ENCODE data around the gene C11orf86.
"Not testable (repeated sequence)": the region's sequence is repeated elsewhere in the genome, so short reads cannot be mapped to it uniquely, and the experiment has no call there.

Gene C11orf86

DNA sequence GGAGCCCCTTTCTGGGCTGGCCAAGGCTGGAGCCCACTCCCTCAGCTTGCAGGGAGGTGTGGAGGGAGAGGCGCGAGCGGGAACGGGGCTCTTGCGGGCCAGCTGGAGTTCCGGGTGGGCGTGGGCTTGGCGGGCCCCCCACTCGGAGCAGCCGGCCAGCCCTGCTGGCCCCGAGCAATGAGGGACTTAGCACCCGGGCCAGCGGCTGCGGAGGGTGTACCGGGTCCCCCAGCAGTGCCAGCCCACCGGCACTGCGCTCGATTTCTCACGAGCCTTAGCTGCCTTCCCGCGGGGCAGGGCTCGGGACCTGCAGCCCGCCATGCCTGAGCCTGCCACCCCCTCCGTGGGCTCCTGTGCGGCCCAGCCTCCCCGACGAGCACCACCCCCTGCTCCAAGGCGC, 13.6 kb downstream of the C11orf86 start:
- not testable (repeated sequence) for DNase-seq (ENCODE audit: low read depth in 1 of 2, low spot score in 1 of 2)

GRCh38 chr11:66989360-66989759, 14.3 kb downstream of the C11orf86 start:
- not testable (repeated sequence) for DNase-seq (ENCODE audit: low read depth in 1 of 2, low spot score in 1 of 2)

GRCh38 chr11:66992041-66992440, 16.9 kb downstream of the C11orf86 start:
- no peak for DNase-seq (ENCODE audit: low read depth in 1 of 2, low spot score in 1 of 2)

DNA sequence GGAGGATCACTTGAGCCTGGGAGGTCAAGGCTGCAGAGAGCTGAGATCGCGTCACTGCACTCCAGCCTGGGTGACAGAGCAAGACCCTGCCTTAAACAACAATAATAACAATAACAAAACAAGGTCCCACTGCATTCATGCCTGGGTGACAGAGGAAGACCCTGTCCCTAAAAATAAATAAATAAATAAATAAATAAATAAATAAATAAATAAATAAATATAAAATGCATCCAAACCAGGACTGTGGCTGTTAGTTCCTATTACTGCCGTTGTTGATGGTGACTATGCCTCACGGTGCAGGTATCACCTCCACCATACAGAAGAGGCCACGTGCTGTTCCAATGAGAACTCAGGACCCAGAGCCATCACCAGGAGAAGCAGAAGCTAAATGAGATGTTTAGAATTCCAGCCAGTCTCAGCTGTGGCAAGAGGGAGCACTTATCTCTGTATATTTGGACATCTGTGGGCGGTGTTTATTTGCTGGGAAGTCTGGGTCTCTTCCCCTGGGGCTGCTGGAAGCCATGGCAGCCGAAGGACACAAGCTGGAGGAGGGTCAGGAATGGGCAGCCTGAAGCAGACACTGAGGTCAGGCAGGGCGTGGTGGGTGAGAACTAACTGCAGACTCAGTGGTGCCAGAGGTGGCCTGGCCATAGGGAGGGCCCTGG, 21.6 kb downstream of the C11orf86 start:
- no peak for DNase-seq (ENCODE audit: low read depth in 1 of 2, low spot score in 1 of 2)

DNA sequence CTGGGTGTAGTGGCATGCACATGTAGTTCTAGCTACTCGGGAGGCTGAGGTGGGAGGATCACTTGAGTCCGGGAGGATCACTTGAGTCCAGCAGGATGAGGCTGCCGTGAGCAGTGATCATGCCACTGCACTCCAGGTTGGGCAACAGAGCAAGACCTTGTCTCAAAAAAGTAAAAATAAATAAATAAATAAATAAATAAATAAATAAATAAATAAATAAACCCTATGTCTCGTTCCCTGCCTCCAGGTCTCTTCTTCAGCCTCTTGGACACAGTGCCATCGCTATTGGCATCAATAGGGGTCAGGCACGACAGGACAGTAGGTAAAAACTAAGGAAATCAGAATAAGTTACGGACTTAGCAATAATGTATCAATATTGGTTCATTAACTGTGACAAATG, 24.5 kb downstream of the C11orf86 start:
- DNase-seq (ENCODE audit: low read depth in 1 of 2, low spot score in 1 of 2) = no peak

- DNase-seq (ENCODE audit: low read depth in 1 of 2, low spot score in 1 of 2) = no peak
Measured at GRCh38 chr11:67001332-67001731, 26.2 kb downstream of the C11orf86 start.

DNA sequence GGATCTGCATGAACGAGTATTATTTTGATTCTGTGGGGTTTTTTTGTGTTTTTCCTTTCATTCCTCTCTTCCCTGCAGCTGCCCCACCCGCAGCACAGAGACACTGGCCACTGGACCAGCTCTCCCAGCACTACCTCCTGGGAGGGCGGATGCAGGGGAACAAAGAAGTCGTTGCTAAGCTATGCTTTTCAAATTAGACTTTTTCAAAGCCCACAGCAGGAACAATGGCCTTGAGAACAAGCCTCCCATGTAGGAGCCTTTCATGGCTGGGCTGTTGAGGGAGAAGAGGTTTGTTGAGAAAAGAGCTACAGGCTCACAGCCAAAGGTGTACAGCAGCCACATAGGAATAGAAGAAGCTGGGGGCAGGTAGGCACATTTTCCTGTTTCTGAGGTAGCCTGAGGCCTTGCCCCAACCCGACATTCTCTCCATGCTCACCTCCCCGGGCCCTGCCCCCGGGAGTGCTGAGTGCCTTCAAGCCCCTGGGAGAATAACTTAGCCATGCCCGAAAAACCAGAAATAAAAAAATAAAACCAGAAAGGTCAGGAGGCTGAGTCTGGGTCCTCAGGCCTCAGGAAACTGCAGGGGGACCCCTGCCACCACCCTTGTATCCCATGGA, 27.3 kb downstream of the C11orf86 start:
- no peak for DNase-seq (ENCODE audit: low read depth in 1 of 2, low spot score in 1 of 2)

- DNase-seq (ENCODE audit: low read depth in 1 of 2, low spot score in 1 of 2) = no peak
Measured at GRCh38 chr11:67002921-67003411, 27.9 kb downstream of the C11orf86 start.

DNA sequence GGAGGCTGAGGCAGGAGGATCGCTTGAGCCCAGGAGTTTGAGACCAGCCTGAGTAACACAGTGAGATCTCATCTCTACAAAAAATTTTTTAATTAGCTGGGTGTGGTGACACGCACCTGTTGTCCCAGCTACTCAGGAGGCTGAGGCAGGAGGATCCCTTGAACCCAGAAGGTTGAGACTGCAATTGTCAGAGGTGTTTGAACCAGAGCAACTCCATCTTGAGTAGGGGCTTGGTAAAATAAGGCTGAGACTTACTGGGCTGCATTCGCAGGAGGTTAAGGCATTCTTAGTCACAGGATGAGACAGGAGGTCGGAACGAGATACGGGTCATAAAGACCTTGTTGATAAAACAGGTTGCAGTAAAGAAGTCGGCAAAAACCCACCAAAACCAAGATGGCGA, 30.1 kb downstream of the C11orf86 start:
- DNase-seq (ENCODE audit: low read depth in 1 of 2, low spot score in 1 of 2) = not testable (repeated sequence)

GRCh38 chr11:67006029-67006884, 31.2 kb downstream of the C11orf86 start:
- DNase-seq (ENCODE audit: low read depth in 1 of 2, low spot score in 1 of 2) = no peak

DNA sequence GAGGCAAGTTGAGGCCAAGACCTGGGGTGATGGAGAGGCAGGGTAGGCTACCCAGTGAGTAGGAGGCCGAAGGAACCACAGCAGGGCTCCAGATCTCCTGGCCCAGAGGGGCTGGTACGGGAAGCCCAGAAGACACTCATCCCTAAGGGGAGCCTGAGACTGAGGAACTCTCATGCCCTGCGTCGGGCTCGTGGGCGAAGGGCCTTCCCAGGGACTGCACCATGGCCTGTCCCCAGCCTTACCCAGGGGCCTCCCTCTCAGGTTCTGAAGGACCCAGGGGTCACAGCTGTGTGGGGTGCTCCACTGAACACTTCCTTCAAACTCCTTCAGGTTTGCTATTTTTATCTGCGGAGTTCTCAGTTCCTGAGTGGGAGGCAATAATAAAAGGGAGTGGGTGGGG, 32.0 kb downstream of the C11orf86 start:
- DNase-seq (ENCODE audit: low read depth in 1 of 2, low spot score in 1 of 2) = no peak

DNA sequence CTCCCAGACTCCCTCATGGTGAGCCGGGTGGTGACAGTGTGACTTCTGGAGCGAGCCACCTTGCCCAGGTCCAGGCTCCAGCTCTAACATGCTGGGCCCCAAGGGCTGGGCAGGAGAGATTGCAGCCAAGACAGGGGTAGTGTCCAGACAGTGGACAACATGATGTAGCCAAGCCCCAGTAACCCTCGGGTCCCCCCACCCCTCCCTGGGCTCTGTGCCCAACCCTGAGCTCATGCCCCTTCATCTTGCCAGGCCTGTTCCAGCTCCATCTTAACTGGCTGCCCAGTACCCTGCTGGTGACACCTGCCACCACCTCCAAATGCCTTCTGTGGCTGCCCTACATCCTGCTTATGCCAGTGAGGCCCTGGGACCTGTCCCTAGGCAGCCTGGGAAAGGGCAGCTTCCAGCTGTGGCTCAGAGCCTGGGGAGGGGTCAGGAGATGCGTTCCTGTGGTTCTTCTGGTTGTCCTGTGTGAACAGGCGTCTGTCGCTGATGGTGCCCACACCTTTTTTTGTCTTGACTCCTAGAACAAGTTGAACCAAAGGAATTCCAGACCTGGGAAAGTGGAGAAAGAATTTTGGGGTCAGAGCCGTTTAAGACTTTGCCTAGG, 35.3 kb downstream of the C11orf86 start:
- no peak for DNase-seq (ENCODE audit: low read depth in 1 of 2, low spot score in 1 of 2)

DNA sequence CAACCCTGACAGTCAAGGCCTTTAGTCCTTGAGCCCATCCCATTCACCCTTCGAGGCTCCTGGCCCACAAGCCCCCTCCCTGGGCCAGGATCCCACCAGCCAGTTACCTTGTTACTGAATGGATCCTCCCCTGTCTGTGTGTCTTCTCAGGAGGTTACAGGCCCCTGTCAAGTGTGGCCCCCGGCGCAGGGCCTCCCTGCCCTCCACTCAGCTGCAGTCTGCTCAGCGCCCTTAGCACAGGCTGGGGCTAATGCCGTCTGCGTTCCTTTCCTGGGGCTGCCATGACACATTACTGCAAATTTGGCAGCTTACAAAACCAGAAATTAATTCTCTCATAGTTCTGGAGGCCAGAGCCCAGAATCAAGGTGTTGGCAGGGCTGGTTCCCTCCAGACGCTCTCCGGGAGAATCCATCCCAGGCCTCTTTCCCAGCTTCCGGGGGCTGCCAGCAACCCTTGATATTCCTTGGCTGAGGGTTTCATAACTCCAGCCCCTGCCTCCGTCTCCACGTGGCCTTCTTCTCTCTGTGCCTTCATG, 38.5 kb downstream of the C11orf86 start:
- no peak for DNase-seq (ENCODE audit: low read depth in 1 of 2, low spot score in 1 of 2)

DNA sequence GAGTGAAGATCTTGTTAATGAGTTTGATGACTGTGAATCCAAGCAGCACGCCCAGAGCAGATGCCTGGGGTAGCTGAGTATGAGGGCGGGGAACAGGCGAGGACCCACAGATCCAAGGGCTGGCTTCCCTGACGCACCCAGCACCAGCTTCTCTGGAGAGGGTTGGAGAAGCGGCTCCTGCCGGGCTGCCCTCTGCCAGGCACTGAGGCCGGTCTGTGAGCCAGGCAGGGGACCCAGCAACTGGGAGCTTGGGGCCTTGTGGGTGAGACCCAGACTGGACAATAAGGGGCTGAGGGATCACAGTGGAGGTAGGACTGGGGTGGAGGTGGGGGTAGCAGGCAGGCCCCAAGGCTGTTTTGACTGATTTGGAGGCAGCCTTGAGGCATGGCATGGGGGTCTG, 39.2 kb downstream of the C11orf86 start:
- no peak for DNase-seq (ENCODE audit: low read depth in 1 of 2, low spot score in 1 of 2)

- no peak for DNase-seq (ENCODE audit: low read depth in 1 of 2, low spot score in 1 of 2)
Measured at GRCh38 chr11:67015048-67015447, 39.9 kb downstream of the C11orf86 start.

DNA sequence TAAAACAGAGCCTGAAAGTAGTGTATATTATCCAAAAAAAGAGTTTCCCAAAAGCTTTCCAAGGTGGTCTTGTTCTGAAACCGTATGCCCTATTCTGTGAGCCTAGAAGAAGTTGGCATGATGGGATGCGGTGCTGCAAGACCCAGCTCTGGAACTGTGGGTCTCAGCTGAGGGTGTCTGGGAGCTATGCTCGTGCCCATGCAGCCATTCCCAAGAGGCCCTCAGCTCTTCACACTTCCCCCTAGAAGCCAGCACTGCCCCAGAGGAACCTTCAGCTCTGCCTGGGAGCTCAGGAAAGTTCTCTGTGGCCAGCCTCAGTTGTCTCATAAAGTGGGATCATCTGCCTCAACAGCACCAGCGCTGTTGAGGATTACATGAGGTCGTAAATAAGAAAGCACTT, 41.4 kb downstream of the C11orf86 start:
- DNase-seq (ENCODE audit: low read depth in 1 of 2, low spot score in 1 of 2) = no peak

- no peak for DNase-seq (ENCODE audit: low read depth in 1 of 2, low spot score in 1 of 2)
Measured at GRCh38 chr11:67020949-67021348, 45.8 kb downstream of the C11orf86 start.

- DNase-seq (ENCODE audit: low read depth in 1 of 2, low spot score in 1 of 2) = no peak
Measured at GRCh38 chr11:67022341-67022933, 47.3 kb downstream of the C11orf86 start.

DNA sequence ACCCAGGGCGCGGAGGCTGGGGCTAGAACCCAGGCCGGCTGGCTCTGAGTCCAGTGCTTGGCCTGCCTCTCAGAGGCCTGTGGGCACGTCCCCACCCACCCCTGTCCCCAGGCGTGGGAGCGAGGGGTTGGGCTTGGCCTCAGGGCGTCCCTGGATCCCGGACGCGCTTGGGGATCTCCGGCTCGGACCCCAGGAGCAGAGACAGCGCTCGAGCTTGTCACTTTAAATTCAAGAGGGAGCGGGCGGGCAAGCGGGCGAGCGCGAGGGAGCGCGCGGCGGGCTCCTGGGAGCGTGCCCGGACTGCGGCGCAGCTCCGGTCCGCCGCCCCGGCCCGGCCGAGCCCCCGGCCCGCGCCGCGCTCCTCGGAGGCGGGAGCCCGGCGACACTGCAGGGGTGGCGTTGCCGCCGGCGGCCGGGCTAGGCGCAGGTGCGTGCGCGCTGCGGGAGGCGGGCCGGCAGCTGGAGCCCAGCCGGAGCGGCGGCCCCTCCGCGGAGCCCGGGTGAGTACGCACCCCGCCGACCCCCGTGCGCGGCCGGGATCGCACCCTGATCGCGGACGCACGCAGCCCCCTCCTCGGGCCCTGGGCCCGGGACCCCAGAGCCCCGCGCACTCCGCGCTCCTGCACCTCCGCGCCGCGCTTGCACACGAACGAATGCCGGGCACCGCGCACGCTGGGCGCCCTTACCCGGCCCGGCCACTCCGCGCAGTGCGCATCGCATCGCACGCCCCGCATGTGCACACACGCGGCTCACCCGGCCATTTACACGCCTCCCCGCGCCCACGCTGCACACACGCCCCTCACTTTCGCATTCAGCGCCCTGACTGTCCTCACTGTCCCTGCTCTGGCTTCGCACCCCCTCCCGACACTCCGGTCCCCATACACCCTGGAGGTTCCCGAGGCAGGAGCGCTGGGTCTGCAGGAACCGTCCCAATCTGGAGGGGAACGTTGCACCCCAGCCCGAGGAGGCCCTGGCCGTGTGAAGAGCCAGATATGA, 48.2 kb downstream of the C11orf86 start, which contains the start of gene SYT12:
TSS of gene SYT12 (plus strand) at position 174 of the 996 bp plus-strand sequence. CDS start 7,011 bp downstream, outside the sequence.
- no peak for DNase-seq (ENCODE audit: low read depth in 1 of 2, low spot score in 1 of 2)

Measured in activated T-helper 1 cell treated with anti-CD3 and anti-CD28 coated beads, Interleukin-2, amount 50 U/mL, for 16 hours (primary cell).